SJSA1 (cell line): Measurements from ENCODE around the gene ATAD2B. TPM values are rescaled to one million over a fixed set of nuclear protein-coding genes. Genes with fewer than 3 reads are reported as not detected.

Experiments used
- DNase-seq, 2 experiments: peaks; one replicate each; pipeline ENCODE4 v3.0.0-alpha.2; 2015 to 2020; ENCODE audit warnings: low spot score in 2 of 2, low read depth in 1 of 2
- H3K27ac ChIP-seq: fragments of 250-450 bp; sonication (Bioruptor Pico); 2 replicates; pipeline ENCODE4 v1.5.1; 2020; ENCODE audit warnings: mild to moderate bottlenecking, moderate library complexity
- H3K27me3 ChIP-seq: fragments of 250-450 bp; sonication (Bioruptor Pico); replicated peaks from 2 replicates; pipeline ENCODE4 v1.5.1; 2020; ENCODE audit warnings: mild to moderate bottlenecking, moderate library complexity
- H3K36me3 ChIP-seq: fragments of 250-450 bp; sonication (Bioruptor Pico); 2 replicates; pipeline ENCODE4 v1.5.1; 2020; ENCODE audit warnings: mild to moderate bottlenecking
- H3K4me1 ChIP-seq: fragments of 250-450 bp; sonication (Bioruptor Pico); replicated peaks from 2 replicates; pipeline ENCODE4 v1.6.1; 2021; ENCODE audit warnings: mild to moderate bottlenecking
- H3K4me3 ChIP-seq: fragments of 250-450 bp; sonication (Bioruptor Pico); 2 replicates; pipeline ENCODE4 v1.5.1; 2020; ENCODE audit warnings: mild to moderate bottlenecking
- H3K9me3 ChIP-seq: fragments of 250-450 bp; sonication (Bioruptor Pico); replicated peaks from 2 replicates; pipeline ENCODE4 v1.5.1; 2020; ENCODE audit warnings: mild to moderate bottlenecking
- total RNA-seq: library from RNA; depleted of rRNA; stranded (reverse); fragments of >200 nt; shearing (Covaris generic); gene quantifications from 2 replicates; pipeline ENCODE4 v1.2.3, GENCODE V29; 2014

ATAD2B gene
- total RNA-seq, 1 experiment from 2014 or later = 13.5 TPM

DNA sequence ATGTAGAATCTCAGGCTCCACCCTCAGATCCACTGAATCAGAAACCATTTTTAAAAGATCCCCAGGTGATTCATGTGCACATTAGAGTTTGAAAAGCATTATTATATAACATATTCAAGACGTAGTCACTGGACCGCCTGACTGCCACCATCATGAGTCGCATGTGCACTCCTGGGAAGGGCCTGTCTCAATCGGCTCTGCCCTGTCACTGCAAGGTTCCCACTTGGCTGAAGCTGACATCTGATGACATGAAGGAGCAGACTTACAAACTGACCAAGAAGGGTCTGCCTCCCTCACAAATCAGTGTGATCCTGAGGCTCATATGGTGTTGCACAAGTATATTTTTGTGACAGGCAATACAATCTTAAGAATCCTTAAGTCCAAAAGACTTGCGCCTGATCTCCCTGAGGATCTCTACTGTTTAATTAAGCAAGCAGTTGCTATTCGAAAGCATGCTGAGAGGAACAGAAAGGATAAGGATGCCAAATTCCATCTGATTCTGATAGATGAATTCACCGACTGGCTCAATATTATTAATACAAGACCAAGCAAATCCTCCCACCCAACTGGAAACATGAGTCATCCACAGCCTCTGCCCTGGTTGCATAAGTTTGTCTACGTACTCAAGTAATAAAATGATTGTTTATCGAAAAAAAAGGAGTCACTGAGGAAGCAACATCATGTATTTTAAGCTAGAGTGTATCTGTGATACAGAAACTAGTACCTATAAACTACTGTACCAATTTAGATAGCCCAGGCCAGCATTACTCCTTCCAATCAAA, 26.2 kb downstream of the ATAD2B start:
- Histone ChIP-seq H3K9me3 (no peaks in the 10 kb centered on the region), H3K27me3 (no peaks in the 10 kb centered on the region), H3K27ac (no peak overlapping the region), H3K36me3 (no peaks in the 10 kb centered on the region), H3K4me3 (no peak overlapping the region), H3K4me1 (peaks cover 25% of the 10 kb centered on the region)
- peak in 1 of 2 experiments; percentile 30 for DNase-seq

- no peaks in the 10 kb centered on the region for H3K9me3 ChIP-seq
- H3K4me3 ChIP-seq = no peak overlapping the region
- H3K36me3 ChIP-seq = no peaks in the 10 kb centered on the region
- no peaks in the 10 kb centered on the region for H3K27me3 ChIP-seq
- no peak for DNase-seq
- H3K27ac ChIP-seq = no peak overlapping the region
- peaks cover 19% of the 10 kb centered on the region for H3K4me1 ChIP-seq
Observed at GRCh38 chr2:23900133-23900532, 26.8 kb downstream of the ATAD2B start.

DNA sequence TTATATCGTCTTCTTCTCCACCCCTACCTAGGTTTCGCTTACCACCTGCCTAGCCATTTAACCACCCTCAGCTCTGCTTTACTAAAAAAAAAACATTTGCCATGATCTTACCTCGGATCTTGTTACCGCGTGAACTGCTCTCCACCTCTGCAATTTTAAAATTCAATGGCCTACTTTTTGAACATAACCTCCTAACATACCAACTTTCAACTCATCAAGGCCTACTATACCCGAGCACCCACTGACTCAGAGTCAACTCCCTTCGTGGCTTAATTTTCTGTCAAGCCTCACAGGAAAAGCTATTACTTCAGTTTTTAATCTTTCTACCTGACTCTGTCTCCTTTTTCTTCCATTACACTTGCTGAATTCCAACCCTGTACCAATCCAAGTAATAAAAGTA, 55.7 kb downstream of the ATAD2B start:
- Histone ChIP-seq H3K4me1 (no peaks in the 10 kb centered on the region), H3K27me3 (no peaks in the 10 kb centered on the region), H3K27ac (no peak overlapping the region), H3K4me3 (no peak overlapping the region), H3K9me3 (no peaks in the 10 kb centered on the region), H3K36me3 (peaks cover 61% of the 10 kb centered on the region)
- no peak for DNase-seq

DNA sequence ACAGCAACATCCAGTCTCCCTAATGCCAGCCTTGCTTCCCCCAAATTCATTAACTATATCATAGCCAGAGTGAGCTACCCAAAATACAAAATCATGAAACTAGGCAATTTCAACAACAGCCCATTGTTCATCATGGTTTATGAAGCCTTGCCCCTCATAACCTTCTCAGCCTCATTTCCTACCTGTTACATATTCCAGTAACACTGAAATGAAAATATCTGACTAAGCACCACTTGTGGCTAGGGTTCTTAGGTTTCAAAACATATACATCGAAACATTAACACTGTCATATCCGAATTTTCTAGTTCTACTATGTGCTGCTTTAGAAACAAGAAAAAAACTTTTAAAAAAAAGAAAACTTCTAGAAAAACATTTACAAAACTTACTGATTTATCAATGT, 59.5 kb downstream of the ATAD2B start:
- Histone ChIP-seq H3K36me3 (peaks cover 46% of the 10 kb centered on the region), H3K9me3 (no peaks in the 10 kb centered on the region), H3K27me3 (no peaks in the 10 kb centered on the region), H3K4me3 (no peak overlapping the region), H3K27ac (no peak overlapping the region), H3K4me1 (no peaks in the 10 kb centered on the region)
- no peak for DNase-seq

DNA sequence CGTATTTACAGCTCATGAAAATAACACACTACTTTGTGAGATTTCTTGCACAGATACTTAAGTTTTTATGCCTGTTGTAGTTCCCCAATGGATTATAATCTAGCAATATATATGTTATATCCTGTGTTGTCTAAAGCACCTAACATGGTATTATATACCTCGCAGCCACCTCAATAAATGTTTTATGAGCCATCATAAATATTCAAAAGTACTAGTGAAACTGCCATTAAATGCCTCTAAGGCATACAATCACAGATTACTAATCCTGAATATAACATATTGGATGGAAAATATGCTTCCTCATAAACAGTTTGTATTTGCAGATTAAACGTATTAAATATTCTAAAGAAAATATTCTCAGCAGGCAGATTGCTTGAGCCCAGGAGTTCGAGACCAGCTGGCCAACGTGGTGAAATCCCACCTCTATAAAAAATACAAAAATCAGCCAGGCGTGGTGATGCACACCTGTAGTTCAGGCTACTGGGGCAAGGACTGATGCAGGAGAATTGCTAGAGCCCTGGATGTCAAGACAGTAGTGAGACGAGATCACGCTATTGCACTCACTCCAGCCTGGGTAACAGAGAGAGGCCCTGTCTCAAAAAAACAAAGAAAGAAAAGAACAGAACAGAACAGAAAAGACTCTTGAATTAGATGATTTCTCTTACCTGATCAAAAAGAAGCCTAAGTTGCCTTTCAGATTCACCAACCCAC, 64.1 kb downstream of the ATAD2B start:
- no peaks in the 10 kb centered on the region for H3K9me3 ChIP-seq
- DNase-seq = no peak
- no peaks in the 10 kb centered on the region for H3K27me3 ChIP-seq

DNA sequence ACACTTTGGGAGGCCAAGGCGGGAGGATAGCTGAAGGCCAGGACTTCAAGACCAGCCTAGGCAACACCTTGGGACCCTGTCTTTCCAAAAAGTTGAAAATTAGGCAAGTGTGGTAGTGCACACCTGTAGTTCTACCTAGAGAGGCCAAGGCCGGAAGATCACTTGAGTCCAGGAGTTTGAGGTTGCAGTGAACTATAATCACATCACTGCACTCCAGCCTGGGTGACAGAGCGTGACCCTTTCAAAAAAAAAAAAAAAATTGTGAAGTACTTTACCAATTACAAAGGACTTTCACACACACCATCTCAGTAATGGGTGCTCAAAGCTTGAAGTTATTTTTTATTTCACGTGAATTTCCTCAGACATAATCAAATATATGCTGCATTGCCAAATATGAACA, 65.0 kb downstream of the ATAD2B start:
- no peak for DNase-seq
- Histone ChIP-seq H3K27ac (no peak overlapping the region), H3K9me3 (no peaks in the 10 kb centered on the region), H3K36me3 (peaks cover 26% of the 10 kb centered on the region), H3K27me3 (no peaks in the 10 kb centered on the region), H3K4me3 (no peak overlapping the region), H3K4me1 (no peaks in the 10 kb centered on the region)

More for the DNA sequence above, 64.1 kb downstream of the ATAD2B start:
- Histone ChIP-seq H3K4me3 (no peak overlapping the region), H3K27ac (no peak overlapping the region), H3K4me1 (no peaks in the 10 kb centered on the region), H3K36me3 (peaks cover 31% of the 10 kb centered on the region)

DNA sequence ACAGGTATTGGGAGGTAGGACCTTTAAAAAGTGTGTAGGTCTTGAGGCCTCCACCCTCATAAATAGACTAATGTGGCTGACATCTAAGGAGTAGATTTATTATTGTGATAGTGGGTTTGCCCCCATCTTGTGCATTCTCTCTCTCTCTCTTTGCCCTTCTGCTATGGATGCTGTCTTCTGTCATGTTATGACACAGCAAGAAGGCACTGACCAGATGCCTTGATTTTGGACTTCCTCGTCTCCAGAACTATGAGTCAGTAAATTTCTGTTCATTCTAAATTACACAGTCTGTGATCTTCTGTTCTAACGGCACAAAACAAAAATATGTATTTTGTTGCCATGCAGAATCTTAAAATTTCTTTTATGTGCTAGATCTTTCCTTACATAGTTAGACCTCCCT, 66.9 kb downstream of the ATAD2B start:
- H3K4me1 ChIP-seq = no peaks in the 10 kb centered on the region
- no peak overlapping the region for H3K4me3 ChIP-seq
- peaks cover 24% of the 10 kb centered on the region for H3K36me3 ChIP-seq
- H3K27me3 ChIP-seq = no peaks in the 10 kb centered on the region
- no peak overlapping the region for H3K27ac ChIP-seq
- no peaks in the 10 kb centered on the region for H3K9me3 ChIP-seq
- no peak for DNase-seq

- no peaks in the 10 kb centered on the region for H3K4me1 ChIP-seq
- no peak for DNase-seq
- no peak overlapping the region for H3K27ac ChIP-seq
- peaks cover 23% of the 10 kb centered on the region for H3K36me3 ChIP-seq
- H3K27me3 ChIP-seq = no peaks in the 10 kb centered on the region
- H3K9me3 ChIP-seq = no peaks in the 10 kb centered on the region
- H3K4me3 ChIP-seq = no peak overlapping the region
Observed at GRCh38 chr2:23859234-23859633, 67.7 kb downstream of the ATAD2B start.

GRCh38 chr2:23850564-23851256, 76.2 kb downstream of the ATAD2B start:
- Histone ChIP-seq H3K36me3 (peaks cover 4% of the 10 kb centered on the region; the same call in 1 of the 2 replicates), H3K27me3 (no peaks in the 10 kb centered on the region), H3K4me1 (no peaks in the 10 kb centered on the region), H3K4me3 (no peak overlapping the region), H3K27ac (no peak overlapping the region), H3K9me3 (no peaks in the 10 kb centered on the region)
- DNase-seq = no peak

GRCh38 chr2:23844905-23845304, 82.0 kb downstream of the ATAD2B start:
- Histone ChIP-seq H3K4me1 (no peaks in the 10 kb centered on the region), H3K36me3 (no peaks in the 10 kb centered on the region), H3K9me3 (peaks cover 4% of the 10 kb centered on the region; the same call in 1 of the 2 replicates), H3K4me3 (no peak overlapping the region), H3K27me3 (no peaks in the 10 kb centered on the region), H3K27ac (no peak overlapping the region)
- no peak for DNase-seq

GRCh38 chr2:23843051-23843976, 83.6 kb downstream of the ATAD2B start:
- no peak for DNase-seq
- Histone ChIP-seq H3K27ac (no peak overlapping the region), H3K36me3 (no peaks in the 10 kb centered on the region), H3K4me3 (no peak overlapping the region), H3K27me3 (no peaks in the 10 kb centered on the region), H3K9me3 (peaks cover 4% of the 10 kb centered on the region; the same call in 1 of the 2 replicates), H3K4me1 (no peaks in the 10 kb centered on the region)

GRCh38 chr2:23839919-23840578, 86.9 kb downstream of the ATAD2B start:
- Histone ChIP-seq H3K9me3 (peaks cover 3% of the 10 kb centered on the region; the same call in 1 of the 2 replicates), H3K36me3 (no peaks in the 10 kb centered on the region; the same call in 1 of the 2 replicates), H3K4me3 (no peak overlapping the region), H3K27ac (no peak overlapping the region), H3K4me1 (no peaks in the 10 kb centered on the region), H3K27me3 (no peaks in the 10 kb centered on the region)
- no peak for DNase-seq

DNA sequence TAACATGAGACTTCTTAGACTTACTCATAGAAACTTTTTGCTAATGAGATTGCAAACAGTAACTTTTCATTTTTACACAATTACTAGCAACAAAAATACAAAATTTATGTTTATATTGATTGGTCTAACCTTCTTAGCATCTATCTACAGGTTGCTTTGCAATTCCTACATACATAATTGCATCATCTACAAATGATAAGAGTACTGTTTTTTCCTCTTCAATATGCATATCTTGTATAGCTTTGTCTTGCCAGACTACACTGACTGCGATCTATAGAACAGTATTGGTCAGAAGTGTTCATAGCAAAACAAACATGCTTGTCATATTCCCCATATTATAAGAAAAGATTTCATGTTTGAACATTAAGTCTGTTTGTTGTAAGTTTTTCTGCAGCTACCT, 87.9 kb downstream of the ATAD2B start:
- Histone ChIP-seq H3K9me3 (no peaks in the 10 kb centered on the region), H3K4me3 (no peak overlapping the region), H3K36me3 (no peaks in the 10 kb centered on the region; the same call in 1 of the 2 replicates), H3K27ac (no peak overlapping the region), H3K4me1 (no peaks in the 10 kb centered on the region), H3K27me3 (no peaks in the 10 kb centered on the region)
- no peak for DNase-seq
